OCI-LY1 (cell line): ENCODE measurements around the gene PTPN14.

Experiments used
- H2AFZ ChIP-seq: fragments of 200-600 bp; sonication (generic), shearing (Covaris generic); 2 replicates; pipeline ENCODE4 v1.6.0; 2014; ENCODE audit warnings: antibody characterized with exemption, mild to moderate bottlenecking, low read length
- H3F3A ChIP-seq: fragments of 200-600 bp; sonication (generic), shearing (Covaris generic); 2 replicates; pipeline ENCODE4 v1.6.0; 2014; ENCODE audit warnings: mild to moderate bottlenecking, antibody characterized with exemption, low read length, moderate library complexity; ENCODE audit not compliant: insufficient read depth
- H3K27ac ChIP-seq: fragments of 200-600 bp; sonication (generic); 2 replicates; pipeline ENCODE4 v1.5.1; 2014; ENCODE audit warnings: low read length, mixed run types, mild to moderate bottlenecking, low read depth; ENCODE audit not compliant: poor library complexity, severe bottlenecking
- H3K27me3 ChIP-seq: fragments of 200-600 bp; sonication (generic); 2 replicates; pipeline ENCODE4 v1.6.0; 2014; ENCODE audit warnings: antibody characterized with exemption, mild to moderate bottlenecking, low read length, moderate library complexity; ENCODE audit not compliant: insufficient read depth
- H3K36me3 ChIP-seq: fragments of 200-600 bp; sonication (generic); 2 replicates; pipeline ENCODE4 v1.6.1; 2014; ENCODE audit warnings: mild to moderate bottlenecking, antibody characterized with exemption, low read length, moderate library complexity, mixed read lengths; ENCODE audit not compliant: insufficient read depth
- H3K4me1 ChIP-seq: fragments of 200-600 bp; sonication (generic); 2 replicates; pipeline ENCODE4 v1.5.1; 2014; ENCODE audit warnings: mild to moderate bottlenecking, low read length, moderate library complexity; ENCODE audit not compliant: insufficient read depth, severe bottlenecking
- H3K4me2 ChIP-seq: fragments of 200-600 bp; sonication (generic), shearing (Covaris generic); 2 replicates; pipeline ENCODE4 v1.6.1; 2014; ENCODE audit warnings: low read length
- H3K4me3 ChIP-seq: fragments of 200-600 bp; sonication (generic); 2 replicates; pipeline ENCODE4 v1.5.1; 2014; ENCODE audit warnings: low read length, low read depth, mild to moderate bottlenecking, mixed read lengths; ENCODE audit not compliant: poor library complexity, severe bottlenecking
- H3K79me2 ChIP-seq: fragments of 200-600 bp; shearing (Covaris generic); 2 replicates; pipeline ENCODE4 v1.6.1; 2016; ENCODE audit warnings: mixed run types, low read length, mixed read lengths; ENCODE audit not compliant: insufficient read depth
- H3K9ac ChIP-seq: fragments of 200-600 bp; sonication (generic), shearing (Covaris generic); 2 replicates; pipeline ENCODE4 v1.6.1; 2014; ENCODE audit warnings: mild to moderate bottlenecking, low read length, mixed read lengths
- H3K9me2 ChIP-seq: fragments of 200-600 bp; sonication (generic), shearing (Covaris generic); 2 replicates; pipeline ENCODE4 v1.6.1; 2014; ENCODE audit warnings: low read depth, mild to moderate bottlenecking, low read length, mixed read lengths
- H3K9me3 ChIP-seq: fragments of 200-600 bp; shearing (Covaris generic); 2 replicates; pipeline ENCODE4 v1.6.1; 2014; ENCODE audit warnings: low read length, mixed read lengths
- H4K20me1 ChIP-seq: fragments of 200-600 bp; sonication (generic), shearing (Covaris generic); 2 replicates; pipeline ENCODE4 v1.6.0; 2016; ENCODE audit warnings: mild to moderate bottlenecking, low read length; ENCODE audit not compliant: insufficient read depth
- CTCF ChIP-seq: fragments of 200-600 bp; sonication (generic), shearing (Covaris generic); IDR thresholded peaks from 2 replicates; pipeline ENCODE4 v1.5.1; 2017; ENCODE audit warnings: mild to moderate bottlenecking, antibody characterized with exemption, low read length, moderate library complexity, mixed read lengths
- EZH2 ChIP-seq: fragments of 200-600 bp; sonication (generic), shearing (Covaris generic); IDR thresholded peaks from 2 replicates; pipeline ENCODE4 v1.8.0; 2017; ENCODE audit warnings: borderline replicate concordance, mixed run types, mild to moderate bottlenecking, antibody characterized with exemption, low read length, moderate library complexity, mixed read lengths

Gene PTPN14

GRCh38 chr1:214330715-214331114 is 220.7 kb downstream of the PTPN14 start:
- no peaks in the 10 kb centered on the region for H3K79me2 ChIP-seq
- no peak overlapping the region for H3K4me3 ChIP-seq
- no peak overlapping the region for H2AFZ ChIP-seq
- no peak overlapping the region for H3K9ac ChIP-seq
- H4K20me1 ChIP-seq: no peaks in the 10 kb centered on the region
- no peak overlapping the region for H3K27ac ChIP-seq
- H3K4me2 ChIP-seq: no peak overlapping the region
- peaks cover 15% of the 10 kb centered on the region for H3K4me1 ChIP-seq
- H3F3A ChIP-seq: no peaks in the 10 kb centered on the region
- H3K36me3 ChIP-seq: no peaks in the 10 kb centered on the region
- TF ChIP-seq CTCF: no peak
- no peak for TF ChIP-seq EZH2
- no peaks in the 10 kb centered on the region for H3K9me2 ChIP-seq
- H3K27me3 ChIP-seq: no peaks in the 10 kb centered on the region
- no peaks in the 10 kb centered on the region for H3K9me3 ChIP-seq

- Histone ChIP-seq H3K4me2 (no peak overlapping the region), H3K4me3 (no peak overlapping the region), H3F3A (no peaks in the 10 kb centered on the region), H3K79me2 (no peaks in the 10 kb centered on the region), H3K27ac (no peak overlapping the region), H3K9me2 (no peaks in the 10 kb centered on the region), H2AFZ (no peak overlapping the region), H3K27me3 (no peaks in the 10 kb centered on the region), H3K9ac (no peak overlapping the region), H4K20me1 (no peaks in the 10 kb centered on the region), H3K36me3 (no peaks in the 10 kb centered on the region), H3K9me3 (no peaks in the 10 kb centered on the region), H3K4me1 (peaks cover 15% of the 10 kb centered on the region)
- no peak for TF ChIP-seq CTCF
- TF ChIP-seq EZH2: no peak
Observed at GRCh38 chr1:214330222-214330621, 221.2 kb downstream of the PTPN14 start.

GRCh38 chr1:214329470-214330220 is 221.8 kb downstream of the PTPN14 start:
- no peak overlapping the region for H2AFZ ChIP-seq
- no peak overlapping the region for H3K4me3 ChIP-seq
- no peaks in the 10 kb centered on the region for H4K20me1 ChIP-seq
- H3K9ac ChIP-seq: no peak overlapping the region
- no peaks in the 10 kb centered on the region for H3K36me3 ChIP-seq
- H3K9me2 ChIP-seq: no peaks in the 10 kb centered on the region
- no peaks in the 10 kb centered on the region for H3K79me2 ChIP-seq
- no peaks in the 10 kb centered on the region for H3F3A ChIP-seq
- H3K9me3 ChIP-seq: no peaks in the 10 kb centered on the region
- H3K27ac ChIP-seq: no peak overlapping the region
- no peak overlapping the region for H3K4me2 ChIP-seq
- H3K4me1 ChIP-seq: peaks cover 15% of the 10 kb centered on the region
- TF ChIP-seq CTCF (no peak), EZH2 (no peak)
- H3K27me3 ChIP-seq: no peaks in the 10 kb centered on the region
